ENCODE measurements around the gene FUT9.

Gene FUT9

DNA sequence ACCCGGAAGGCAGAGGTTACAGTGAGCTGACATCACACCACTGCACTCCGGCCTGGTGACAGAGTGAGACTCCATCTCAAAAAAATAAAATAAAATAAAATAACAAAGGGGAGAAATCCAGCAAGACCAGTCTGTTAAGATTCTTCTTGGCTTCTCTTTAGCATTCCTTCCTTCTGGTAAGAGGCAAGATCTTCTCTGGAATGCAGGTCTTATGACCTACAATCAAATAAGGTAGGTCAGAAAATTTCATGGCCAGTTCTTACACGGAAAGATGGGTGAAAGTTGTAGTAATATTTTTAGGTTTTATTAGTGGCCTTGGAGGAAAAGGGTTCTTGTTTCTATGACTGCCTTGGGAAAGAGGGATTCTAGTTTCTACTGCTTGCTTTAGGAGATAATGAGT lies 180.9 kb downstream of the FUT9 start:
- H3K27ac ChIP-seq (ENCODE audit: low read depth, low read length): no peak overlapping the region
- H3K9me2 ChIP-seq (replicated peaks; ENCODE audit: control insufficient read depth, low read length): no peaks in the 10 kb centered on the region
- TF ChIP-seq, protein P1, sequence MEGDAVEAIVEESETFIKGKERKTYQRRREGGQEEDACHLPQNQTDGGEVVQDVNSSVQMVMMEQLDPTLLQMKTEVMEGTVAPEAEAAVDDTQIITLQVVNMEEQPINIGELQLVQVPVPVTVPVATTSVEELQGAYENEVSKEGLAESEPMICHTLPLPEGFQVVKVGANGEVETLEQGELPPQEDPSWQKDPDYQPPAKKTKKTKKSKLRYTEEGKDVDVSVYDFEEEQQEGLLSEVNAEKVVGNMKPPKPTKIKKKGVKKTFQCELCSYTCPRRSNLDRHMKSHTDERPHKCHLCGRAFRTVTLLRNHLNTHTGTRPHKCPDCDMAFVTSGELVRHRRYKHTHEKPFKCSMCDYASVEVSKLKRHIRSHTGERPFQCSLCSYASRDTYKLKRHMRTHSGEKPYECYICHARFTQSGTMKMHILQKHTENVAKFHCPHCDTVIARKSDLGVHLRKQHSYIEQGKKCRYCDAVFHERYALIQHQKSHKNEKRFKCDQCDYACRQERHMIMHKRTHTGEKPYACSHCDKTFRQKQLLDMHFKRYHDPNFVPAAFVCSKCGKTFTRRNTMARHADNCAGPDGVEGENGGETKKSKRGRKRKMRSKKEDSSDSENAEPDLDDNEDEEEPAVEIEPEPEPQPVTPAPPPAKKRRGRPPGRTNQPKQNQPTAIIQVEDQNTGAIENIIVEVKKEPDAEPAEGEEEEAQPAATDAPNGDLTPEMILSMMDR (IDR thresholded peaks at IDR 0.05; ENCODE audit: low read depth, low read length, poor library complexity, severe bottlenecking): no peak
- no peak for TF ChIP-seq EZH2phosphoT487 (IDR thresholded peaks at IDR 0.05; ENCODE audit: borderline replicate concordance, low read length)
- no peaks in the 10 kb centered on the region for H3K79me2 ChIP-seq (ENCODE audit: control insufficient read depth, low read length)
- H3K36me3 ChIP-seq (ENCODE audit: control insufficient read depth, low read length): no peaks in the 10 kb centered on the region
- H3K27me3 ChIP-seq (ENCODE audit: control insufficient read depth, low read length): no peaks in the 10 kb centered on the region
- H3K4me3 ChIP-seq (ENCODE audit: low read length): no peak overlapping the region
- no peaks in the 10 kb centered on the region for H3K4me1 ChIP-seq (ENCODE audit: control insufficient read depth, low read length)
- no peaks in the 10 kb centered on the region for H4K20me1 ChIP-seq (ENCODE audit: control insufficient read depth, insufficient read depth, low read depth, low read length)
- H3K4me2 ChIP-seq (ENCODE audit: low read length): no peak overlapping the region
- no peaks in the 10 kb centered on the region for H3K9me3 ChIP-seq (ENCODE audit: control insufficient read depth, insufficient read depth, low read length)
- no peaks in the 10 kb centered on the region for H3F3A ChIP-seq (ENCODE audit: control insufficient read depth, insufficient read depth)

DNA sequence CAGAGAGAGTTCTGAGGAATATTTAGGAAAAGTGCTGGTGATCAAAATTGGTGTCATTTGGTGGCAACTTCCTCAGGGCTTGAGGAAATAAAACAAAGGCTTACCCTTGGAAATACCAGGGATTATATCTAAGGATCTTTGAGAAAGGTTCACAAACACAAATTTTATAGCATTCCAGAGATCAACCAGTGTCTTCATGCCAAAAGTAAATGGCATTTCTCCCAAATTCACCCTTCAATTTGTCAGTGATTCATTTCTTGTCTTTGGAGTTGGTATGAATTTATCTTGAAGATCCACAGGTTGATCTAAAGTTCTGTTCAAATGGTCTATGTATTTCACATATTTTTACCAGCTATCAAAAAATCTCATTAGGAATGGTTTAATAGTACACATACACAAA lies 181.5 kb downstream of the FUT9 start:
- Histone ChIP-seq H3K27ac (ENCODE audit: low read depth, low read length) (no peak overlapping the region), H3K4me2 (ENCODE audit: low read length) (no peak overlapping the region)

DNA sequence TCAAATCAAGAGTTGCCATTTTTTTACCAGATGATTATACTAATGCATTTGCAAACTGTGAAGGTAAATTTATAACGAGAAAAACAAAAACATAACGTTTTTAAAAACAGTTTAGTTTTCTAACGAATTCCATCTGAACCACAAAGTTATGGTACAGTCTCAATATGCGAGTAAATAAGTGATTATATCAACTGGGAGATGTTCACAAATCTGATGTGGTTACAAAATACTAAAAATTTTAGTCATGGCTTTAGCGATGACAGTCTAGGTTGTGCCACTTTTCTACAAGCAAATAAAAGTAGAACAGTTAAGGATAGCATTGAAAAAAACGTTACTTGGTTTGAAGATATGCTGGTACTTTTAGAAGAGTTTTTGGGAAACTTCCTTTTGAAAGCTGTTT lies 186.8 kb downstream of the FUT9 start:
- Histone ChIP-seq H3K27ac (ENCODE audit: low read depth, low read length) (no peak overlapping the region), H3K4me1 (ENCODE audit: control insufficient read depth, low read length) (no peaks in the 10 kb centered on the region), H3K9me3 (ENCODE audit: control insufficient read depth, insufficient read depth, low read length) (no peaks in the 10 kb centered on the region), H3F3A (ENCODE audit: control insufficient read depth, insufficient read depth) (no peaks in the 10 kb centered on the region), H3K4me3 (ENCODE audit: low read length) (no peak overlapping the region), H3K79me2 (ENCODE audit: control insufficient read depth, low read length) (no peaks in the 10 kb centered on the region), H3K27me3 (ENCODE audit: control insufficient read depth, low read length) (no peaks in the 10 kb centered on the region), H3K4me2 (ENCODE audit: low read length) (no peak overlapping the region), H3K9me2 (replicated peaks; ENCODE audit: control insufficient read depth, low read length) (no peaks in the 10 kb centered on the region), H4K20me1 (ENCODE audit: control insufficient read depth, insufficient read depth, low read depth, low read length) (no peaks in the 10 kb centered on the region), H3K36me3 (ENCODE audit: control insufficient read depth, low read length) (no peaks in the 10 kb centered on the region)
- TF ChIP-seq EZH2phosphoT487 (IDR thresholded peaks at IDR 0.05; ENCODE audit: borderline replicate concordance, low read length): no peak

More for the DNA sequence above, 181.5 kb downstream of the FUT9 start:
- Histone ChIP-seq H3K9me3 (ENCODE audit: control insufficient read depth, insufficient read depth, low read length) (no peaks in the 10 kb centered on the region), H3K4me3 (ENCODE audit: low read length) (no peak overlapping the region), H3K9me2 (replicated peaks; ENCODE audit: control insufficient read depth, low read length) (no peaks in the 10 kb centered on the region), H4K20me1 (ENCODE audit: control insufficient read depth, insufficient read depth, low read depth, low read length) (no peaks in the 10 kb centered on the region), H3K4me1 (ENCODE audit: control insufficient read depth, low read length) (no peaks in the 10 kb centered on the region), H3K27me3 (ENCODE audit: control insufficient read depth, low read length) (no peaks in the 10 kb centered on the region), H3K36me3 (ENCODE audit: control insufficient read depth, low read length) (no peaks in the 10 kb centered on the region), H3F3A (ENCODE audit: control insufficient read depth, insufficient read depth) (no peaks in the 10 kb centered on the region), H3K79me2 (ENCODE audit: control insufficient read depth, low read length) (no peaks in the 10 kb centered on the region)
- TF ChIP-seq, protein P1 (IDR thresholded peaks at IDR 0.05; ENCODE audit: low read depth, low read length, poor library complexity, severe bottlenecking): no peak
- no peak for TF ChIP-seq EZH2phosphoT487 (IDR thresholded peaks at IDR 0.05; ENCODE audit: borderline replicate concordance, low read length)

DNA sequence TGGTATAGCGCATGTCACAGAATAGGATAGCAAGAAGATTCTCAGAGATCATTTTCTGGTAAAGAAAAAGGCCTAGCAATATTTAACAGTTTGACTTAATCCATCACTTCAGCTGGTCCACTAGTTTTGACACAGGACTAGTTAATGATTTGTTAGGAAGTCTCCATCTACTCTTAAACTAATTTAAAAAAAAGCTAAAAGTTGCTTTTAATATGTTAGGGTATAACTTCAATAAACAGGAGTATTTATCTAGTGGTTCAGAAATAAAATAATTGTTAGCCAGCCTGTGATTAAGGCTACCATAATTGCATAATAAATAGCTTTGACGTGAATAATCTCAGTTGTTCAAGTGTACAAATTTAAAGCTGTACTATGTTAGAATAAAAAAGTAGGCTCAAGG lies 195.6 kb downstream of the FUT9 start:
- Histone ChIP-seq H3K36me3 (ENCODE audit: control insufficient read depth, low read length) (no peaks in the 10 kb centered on the region), H3K4me1 (ENCODE audit: control insufficient read depth, low read length) (no peaks in the 10 kb centered on the region), H3K27ac (ENCODE audit: low read depth, low read length) (no peak overlapping the region), H3F3A (ENCODE audit: control insufficient read depth, insufficient read depth) (no peaks in the 10 kb centered on the region), H3K4me2 (ENCODE audit: low read length) (no peak overlapping the region), H4K20me1 (ENCODE audit: control insufficient read depth, insufficient read depth, low read depth, low read length) (no peaks in the 10 kb centered on the region), H3K9me3 (ENCODE audit: control insufficient read depth, insufficient read depth, low read length) (no peaks in the 10 kb centered on the region), H3K79me2 (ENCODE audit: control insufficient read depth, low read length) (no peaks in the 10 kb centered on the region), H3K9me2 (replicated peaks; ENCODE audit: control insufficient read depth, low read length) (no peaks in the 10 kb centered on the region), H3K27me3 (ENCODE audit: control insufficient read depth, low read length) (no peaks in the 10 kb centered on the region), H3K4me3 (ENCODE audit: low read length) (no peak overlapping the region)
- TF ChIP-seq, protein P1 (IDR thresholded peaks at IDR 0.05; ENCODE audit: low read depth, low read length, poor library complexity, severe bottlenecking): no peak
- TF ChIP-seq EZH2phosphoT487 (IDR thresholded peaks at IDR 0.05; ENCODE audit: borderline replicate concordance, low read length): no peak

All from DOHH2 (cell line).